ENCODE data around the gene FOXA1. TPM values are rescaled to one million over a fixed set of nuclear protein-coding genes. Genes with fewer than 3 reads are reported as not detected.

Gene FOXA1
- total and polyA plus RNA-seq, 2 of the 8 experiments (the other 6 are each of a cell fraction or from before 2014, with no cell fraction given), result 0.08 to 0.20 TPM

DNA sequence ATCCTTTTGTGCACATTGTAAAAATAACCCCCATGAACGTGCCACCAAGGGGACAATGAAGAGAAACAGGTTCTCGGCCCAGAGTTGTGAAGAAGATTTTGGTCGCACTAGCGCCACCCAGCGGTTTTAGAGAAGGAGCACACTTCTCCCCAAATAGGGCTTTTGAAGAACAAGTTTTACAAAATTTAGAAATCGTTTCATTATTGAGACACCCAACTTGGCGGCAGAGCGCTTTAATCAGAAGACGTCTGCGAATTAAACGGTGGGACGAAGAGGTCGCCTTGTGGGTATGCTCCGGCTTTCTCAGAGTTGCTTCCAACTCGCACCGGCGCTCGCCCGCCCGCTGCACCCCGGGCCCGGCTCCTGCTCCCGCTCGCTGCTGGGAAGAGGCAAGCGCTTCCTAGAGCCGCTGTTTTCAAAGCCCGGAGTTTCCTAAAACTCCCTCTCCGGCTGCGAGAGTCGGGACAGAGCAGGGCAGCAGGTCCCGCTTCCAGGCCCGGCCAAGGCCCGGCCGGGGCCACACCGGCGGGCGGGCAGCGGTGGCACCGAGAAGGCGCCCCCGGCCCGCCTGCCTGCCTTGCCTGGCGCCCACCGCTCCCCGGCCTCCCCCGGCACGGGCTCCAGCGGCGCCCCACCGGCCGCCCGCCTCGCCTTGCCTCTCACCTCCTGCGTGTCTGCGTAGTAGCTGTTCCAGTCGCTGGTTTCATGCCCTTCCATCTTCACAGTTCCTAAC is 645 bp downstream of the FOXA1 start:
- H3K9me3 ChIP-seq (ENCODE audit: insufficient read depth in 2 of 2, low read depth in 1 of 2, low read length in 1 of 2), result no peaks in the 10 kb centered on the region
- no peak overlapping the region for H2BK20ac ChIP-seq (ENCODE audit: low read length)
- 4% methylated on average over 49 of the region's 56 CpGs; no CpG with 5 or more reads in 1 of the 2 experiments for WGBS, 2 experiments (ENCODE audit: extremely low coverage in 1 of 2, insufficient coverage in 1 of 2, insufficient read length in 1 of 2, insufficient replicate concordance in 2 of 2, low coverage in 1 of 2, low lambda C conversion rate in 2 of 2, missing lambda C conversion rate in 1 of 2)
- no peak overlapping the region for H2BK120ac ChIP-seq (replicated peaks; ENCODE audit: low read depth, low read length)
- peaks cover 77 to 99% (median 90%) of the 10 kb centered on the region in 4 experiments for H3K27me3 ChIP-seq (replicated peaks in 1 of 4; ENCODE audit: control insufficient read depth in 3 of 4, extremely low read depth in 1 of 4, insufficient read depth in 3 of 4, low read length in 3 of 4)
- H4K91ac ChIP-seq (replicated peaks; ENCODE audit: insufficient read length, low read length), result no peak overlapping the region
- H3K56ac ChIP-seq (replicated peaks; ENCODE audit: insufficient read length, low read depth, low read length), result no peak overlapping the region
- H3K79me1 ChIP-seq (ENCODE audit: low read depth, low read length), result no peaks in the 10 kb centered on the region
- peaks cover 0 to 22% (median 8%) of the 10 kb centered on the region in 4 experiments; a peak in 6 of 7 replicates for H3K4me1 ChIP-seq (replicated peaks in 1 of 4; ENCODE audit: control insufficient read depth in 3 of 4, insufficient read depth in 4 of 4, low read length in 3 of 4)
- no peaks in the 10 kb centered on the region for H3K79me2 ChIP-seq (ENCODE audit: control insufficient read depth in 1 of 2, insufficient read depth in 2 of 2, low read length in 2 of 2)
- no peak overlapping the region for H3K9ac ChIP-seq (replicated peaks in 1 of 4; ENCODE audit: extremely low read depth in 1 of 4, low read depth in 3 of 4, low read length in 3 of 4)
- H2BK12ac ChIP-seq (ENCODE audit: low read depth, low read length), result no peak overlapping the region
- H4K8ac ChIP-seq (ENCODE audit: extremely low read depth, insufficient read depth, low read length), result peak overlapping the region; percentile 89; the same call in 1 of the 2 replicates
- H3K4me2 ChIP-seq (ENCODE audit: insufficient read depth in 1 of 2, low read depth in 2 of 2, low read length in 2 of 2), result peak overlapping the region; percentile 75 to 85
- no peak overlapping the region for H2AK5ac ChIP-seq (ENCODE audit: low read depth, low read length)
- ChIA-PET POLR2A (ENCODE audit: partially characterized antibody) (no interaction called here), CTCF (ENCODE audit: partially characterized antibody) (interaction anchor here (1.1 to 1.4 kb wide), 5 partner anchors 13 to 364 kb away, joined by 3 to 5 read pairs (median 3); no protein-coding TSS in a partner anchor)
- no peak overlapping the region for H2AFZ ChIP-seq (ENCODE audit: low read length)
- H3K14ac ChIP-seq (ENCODE audit: insufficient read length), result no peak overlapping the region
- no peaks in the 10 kb centered on the region; the same call in 1 of the 2 replicates for H3K23me2 ChIP-seq (ENCODE audit: low read depth, low read length)
- H2BK15ac ChIP-seq (ENCODE audit: low read length), result no peak overlapping the region
- H4K20me1 ChIP-seq (replicated peaks in 1 of 2; ENCODE audit: control insufficient read depth in 1 of 2, insufficient read depth in 2 of 2, low read length in 2 of 2), result peaks cover 13 to 21% of the 10 kb centered on the region in 2 experiments
- no peak overlapping the region for H3K23ac ChIP-seq (ENCODE audit: insufficient read length)
- H3K4ac ChIP-seq (replicated peaks; ENCODE audit: insufficient read length, low read depth, low read length), result no peak overlapping the region
- H3K36me3 ChIP-seq (ENCODE audit: control insufficient read depth in 2 of 4, insufficient read depth in 4 of 4, low read length in 3 of 4), result no peaks in the 10 kb centered on the region
- H2BK5ac ChIP-seq (ENCODE audit: low read depth, low read length), result no peak overlapping the region
- DNase-seq (ENCODE audit: low read depth in 1 of 2, low spot score in 2 of 2) (peak in 1 of 2 experiments; percentile 84), FAIRE-seq (peak; percentile 80)
- H4K5ac ChIP-seq (ENCODE audit: insufficient read length, low read depth, low read length), result no peak overlapping the region
- H3K18ac ChIP-seq (ENCODE audit: extremely low read depth, low read length), result no peak overlapping the region
- no peak overlapping the region for H3K27ac ChIP-seq (ENCODE audit: low read depth, low read length)
- peak overlapping the region; percentile 17 to 60 (median 26); a peak in 7 of 8 replicates for H3K4me3 ChIP-seq (ENCODE audit: extremely low read depth in 1 of 4, insufficient read depth in 2 of 4, low read depth in 3 of 4, low read length in 4 of 4)
- TF ChIP-seq SP2 (IDR thresholded peaks at IDR 0.05; ENCODE audit: low read length), result no peak
- peak; percentile 70 for TF ChIP-seq EZH2 (IDR thresholded peaks at IDR 0.05; ENCODE audit: low read depth, low read length, severe bottlenecking)
- TF ChIP-seq CREB1 (IDR thresholded peaks at IDR 0.05), result no peak
- TF ChIP-seq YY1 (IDR thresholded peaks at IDR 0.05; ENCODE audit: low read depth, low read length), result no peak
- TF ChIP-seq TAF1 (IDR thresholded peaks at IDR 0.05; ENCODE audit: low read depth, low read length), result no peak
- no peak for TF ChIP-seq SIX5 (IDR thresholded peaks at IDR 0.05; ENCODE audit: low read depth, low read length)
- TF ChIP-seq TCF12 (IDR thresholded peaks at IDR 0.05; ENCODE audit: low read depth, low read length), result no peak
- peak; percentile 26 for TF ChIP-seq CTBP2 (IDR thresholded peaks at IDR 0.05; ENCODE audit: borderline replicate concordance, insufficient read depth, insufficient read length, low read length)
- TF ChIP-seq HDAC6 (IDR thresholded peaks at IDR 0.05; ENCODE audit: low read depth, low read length), result no peak
- no peak for TF ChIP-seq JUN (IDR thresholded peaks at IDR 0.05; ENCODE audit: low read depth, low read length)
- TF ChIP-seq RAD21 (IDR thresholded peaks at IDR 0.05 in 1 of 2, conservative IDR thresholded peaks at IDR 0.05 in 1 of 2; ENCODE audit: low read depth in 2 of 2, low read length in 2 of 2), result peak; percentile 57 to 67
- TF ChIP-seq BCL11A (IDR thresholded peaks at IDR 0.05; ENCODE audit: low read depth in 2 of 2, low read length in 2 of 2), result no peak
- peak; percentile 41 for TF ChIP-seq SUZ12 (IDR thresholded peaks at IDR 0.05; ENCODE audit: low read length)
